SK-N-SH treated with all-trans-retinoic acid at 6 μM for 48 hours (cell line): ENCODE results near the gene GPC5.

Source experiments
- ESRRG ChIP-seq: fragments of 250-450 bp; sonication (Bioruptor Pico); IDR thresholded peaks from 2 replicates; pipeline ENCODE4 v1.6.1; 2021; ENCODE audit warnings: mild to moderate bottlenecking
- ZC3H10 ChIP-seq: fragments of 250-450 bp; sonication (Bioruptor Pico); IDR thresholded peaks from 2 replicates; pipeline ENCODE4 v1.5.1; 2021; ENCODE audit warnings: mild to moderate bottlenecking, moderate library complexity
- ZFP3 ChIP-seq: fragments of 250-450 bp; sonication (Bioruptor Pico); IDR thresholded peaks from 2 replicates; pipeline ENCODE4 v1.5.0; 2020; ENCODE audit warnings: mild to moderate bottlenecking, moderate library complexity

GRCh38 chr13:92657565-92657964, 1259.1 kb downstream of the GPC5 start:
- TF ChIP-seq ZC3H10 (CRISPR knock-in tag) = no peak
- TF ChIP-seq ESRRG (CRISPR knock-in tag) = no peak
- TF ChIP-seq ZFP3 = no peak
